HG03575 (cell line): Measurements from ENCODE around the gene CTAG2.
"Not testable (repeated sequence)": the region's sequence is repeated elsewhere in the genome, so short reads cannot be mapped to it uniquely, and the experiment has no call there.

Source experiments
- ATAC-seq: cut with Tn5 transposase; IDR thresholded peaks from one replicate; pipeline ENCODE4 v1.9.1; 2021; ENCODE audit not compliant: unreplicated experiment, insufficient number of reproducible peaks, low FRiP score; ENCODE audit errors: extremely low read depth

The CTAG2 gene

DNA sequence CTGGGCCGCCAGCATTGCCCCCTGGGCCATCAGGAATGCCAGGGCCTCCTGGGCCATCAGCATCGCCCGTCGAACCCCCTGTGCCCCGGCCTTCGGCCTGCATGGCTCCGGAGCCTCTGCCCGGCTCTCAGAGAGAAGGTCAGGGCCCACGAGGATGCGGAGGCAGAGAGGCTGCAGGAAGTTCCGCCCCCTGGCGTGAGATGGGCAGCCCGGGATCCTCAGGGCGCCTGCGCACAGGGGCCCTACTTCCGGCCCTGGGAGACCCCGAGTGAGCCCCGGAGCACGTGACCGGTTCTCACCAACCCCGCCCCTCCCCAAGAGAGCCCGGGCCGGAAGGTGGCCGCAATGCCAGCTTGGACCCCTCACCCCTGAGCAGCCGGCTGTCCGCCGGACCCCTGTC, at the start of gene CTAG2:
TSS of gene CTAG2 (minus strand) at position 167 of the 400 bp plus-strand sequence. CDS start at position 103, 64 bp downstream.
- ATAC-seq: not testable (repeated sequence)

DNA sequence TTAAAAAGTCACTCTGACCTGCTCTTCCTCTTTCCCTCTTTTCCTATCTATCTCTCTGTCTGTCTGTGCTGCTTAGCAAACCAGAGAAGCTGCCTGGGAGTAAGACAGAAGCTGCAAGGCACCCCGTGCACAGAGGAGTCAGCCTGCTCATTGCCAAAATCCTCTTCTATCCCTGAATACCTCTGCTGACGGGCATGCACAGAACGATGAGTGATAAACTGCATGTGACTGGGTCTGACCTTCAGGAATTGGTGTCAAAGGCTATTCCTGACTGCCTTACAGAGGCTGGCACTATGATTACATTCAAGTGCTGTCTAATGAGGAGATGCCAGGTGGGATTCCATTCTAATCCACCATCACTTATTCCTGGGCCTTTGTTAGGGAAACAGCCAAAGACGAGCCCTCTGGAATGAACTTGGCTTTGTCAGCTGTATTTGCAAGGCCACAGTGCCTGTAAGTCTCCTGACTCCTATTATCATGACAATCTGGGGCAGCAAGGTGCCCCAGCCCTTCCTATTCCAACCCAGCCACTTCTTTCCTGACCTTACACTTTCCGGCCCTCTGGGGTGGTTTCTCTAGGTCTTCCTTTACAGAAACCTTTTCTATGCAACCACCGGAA, 45.4 kb upstream of the CTAG2 start:
- ATAC-seq: no peak

DNA sequence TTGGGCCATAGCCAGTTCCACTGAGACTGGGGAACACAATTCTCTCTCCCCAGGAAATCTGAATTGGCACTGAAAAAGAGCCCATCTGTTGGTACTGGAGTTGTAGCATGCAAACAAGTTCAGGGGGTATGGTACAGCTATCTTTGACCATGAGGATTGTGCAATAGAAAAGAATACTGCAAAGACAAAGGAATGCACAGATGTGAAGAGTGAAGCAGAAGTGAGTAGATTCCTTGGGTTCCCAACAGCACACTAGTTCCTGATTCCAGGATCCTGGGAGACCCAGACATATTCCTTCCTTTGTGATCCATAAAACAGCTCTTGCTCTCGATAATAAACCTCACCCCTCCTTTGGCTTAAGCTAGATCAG, 43.3 kb upstream of the CTAG2 start:
- ATAC-seq: no peak

DNA sequence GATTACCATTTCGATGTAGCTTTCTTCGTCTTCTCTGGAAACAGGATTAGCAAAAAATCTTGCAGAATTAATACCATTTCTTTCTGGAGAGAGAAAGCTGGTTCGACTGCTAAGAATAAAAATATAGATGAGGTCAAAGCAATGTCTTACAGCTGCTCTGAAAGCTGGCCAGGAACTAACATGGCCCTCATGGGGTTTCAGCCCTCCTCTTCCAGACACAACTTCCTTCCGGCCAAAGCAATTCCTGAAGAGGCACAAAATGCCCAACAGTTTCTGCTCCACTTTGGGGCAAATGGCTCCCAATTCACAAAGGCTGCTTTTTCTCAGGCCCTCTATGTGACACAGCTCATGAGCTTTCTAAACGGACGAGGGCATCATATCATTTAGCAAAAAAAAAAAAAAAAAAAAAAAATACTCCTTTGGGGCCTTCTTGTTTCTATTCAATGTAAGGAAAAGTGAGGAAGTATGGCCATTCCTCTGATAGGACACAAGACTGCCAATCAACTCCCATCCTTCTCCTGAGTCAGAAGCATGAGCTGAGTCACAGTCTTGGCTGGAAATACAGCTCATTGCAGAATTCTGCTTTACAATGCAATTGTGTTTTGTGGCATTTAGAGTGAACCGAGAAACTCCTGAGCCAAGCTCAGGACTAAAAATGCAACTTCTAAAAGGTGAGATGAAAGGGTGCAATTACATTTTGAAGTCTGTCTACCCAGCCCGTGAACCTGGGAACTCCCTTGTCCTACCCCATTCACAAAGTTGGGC, 42.7 kb upstream of the CTAG2 start:
- no peak for ATAC-seq

DNA sequence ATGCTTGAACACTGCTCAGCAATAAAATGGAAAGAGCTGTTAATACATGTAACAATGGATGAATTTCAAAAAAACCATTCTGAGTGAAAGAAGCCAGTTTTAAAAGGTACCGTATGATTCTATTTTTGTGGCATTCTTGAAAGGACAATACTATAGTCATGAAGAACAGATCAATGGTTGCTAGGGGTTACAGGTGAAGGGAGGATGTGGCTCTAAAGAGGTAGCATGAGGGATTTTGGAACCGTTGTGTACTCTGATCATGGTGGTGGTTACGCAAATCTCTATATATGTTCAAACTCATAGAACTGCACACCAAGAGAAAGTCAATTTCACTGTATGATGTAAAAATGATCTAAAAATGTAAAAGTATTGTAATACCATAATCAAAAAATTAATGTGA, 40.0 kb upstream of the CTAG2 start:
- no peak for ATAC-seq

DNA sequence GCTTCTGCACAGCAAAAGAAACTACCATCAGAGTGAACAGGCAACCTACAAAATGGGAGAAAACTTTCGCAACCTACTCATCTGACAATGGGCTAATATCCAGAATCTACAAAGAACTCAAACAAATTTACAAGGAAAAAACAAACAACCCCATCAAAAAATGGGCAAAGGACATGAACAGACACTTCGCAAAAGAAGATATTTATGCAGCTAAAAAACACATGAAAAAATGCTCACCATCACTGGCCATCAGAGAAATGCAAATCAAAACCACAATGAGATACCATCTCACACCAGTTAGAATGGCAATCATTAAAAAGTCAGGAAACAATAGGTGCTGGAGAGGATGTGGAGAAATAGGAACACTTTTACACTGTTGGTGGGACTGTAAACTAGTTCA, 37.1 kb upstream of the CTAG2 start:
- not testable (repeated sequence) for ATAC-seq

DNA sequence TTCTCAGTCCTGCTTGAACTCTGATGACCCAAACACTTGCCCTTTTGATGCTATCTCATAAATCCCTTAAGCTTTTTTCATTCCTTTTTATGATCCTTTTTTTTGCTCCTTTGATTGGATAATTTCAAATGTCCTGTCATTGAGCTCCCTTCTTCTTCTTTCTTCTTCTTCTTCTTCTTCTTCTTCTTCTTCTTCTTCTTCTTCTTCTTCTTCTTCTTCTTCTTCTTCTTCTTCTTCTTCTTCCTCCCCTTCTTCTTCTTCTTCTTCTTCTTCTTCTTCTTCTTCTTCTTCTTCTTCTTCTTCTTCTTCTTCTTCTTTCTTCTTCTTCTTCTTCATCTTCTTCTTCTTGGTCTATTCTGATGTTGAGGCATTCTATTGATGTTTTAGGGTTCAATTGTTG, 18.7 kb upstream of the CTAG2 start:
- not testable (repeated sequence) for ATAC-seq

DNA sequence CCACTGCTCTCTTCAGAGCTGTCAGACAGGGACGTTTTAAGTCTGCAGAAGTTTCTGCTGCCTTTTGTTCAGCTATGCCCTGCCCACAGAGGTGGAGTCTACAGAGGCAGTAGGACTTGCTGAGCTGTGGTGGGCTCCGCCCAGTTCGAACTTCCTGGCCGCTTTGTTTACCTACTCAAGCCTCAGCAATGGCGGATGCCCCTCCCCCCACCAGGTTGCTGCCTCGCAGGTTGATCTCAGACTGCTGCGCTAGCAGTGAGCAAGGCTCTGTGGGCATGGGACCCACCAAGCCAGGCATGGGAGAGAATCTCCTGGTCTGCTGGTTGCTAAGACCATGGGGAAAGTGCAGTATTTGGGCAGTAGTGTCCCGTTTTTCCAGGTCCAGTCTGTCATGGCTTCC, 17.5 kb upstream of the CTAG2 start:
- ATAC-seq: not testable (repeated sequence)

DNA sequence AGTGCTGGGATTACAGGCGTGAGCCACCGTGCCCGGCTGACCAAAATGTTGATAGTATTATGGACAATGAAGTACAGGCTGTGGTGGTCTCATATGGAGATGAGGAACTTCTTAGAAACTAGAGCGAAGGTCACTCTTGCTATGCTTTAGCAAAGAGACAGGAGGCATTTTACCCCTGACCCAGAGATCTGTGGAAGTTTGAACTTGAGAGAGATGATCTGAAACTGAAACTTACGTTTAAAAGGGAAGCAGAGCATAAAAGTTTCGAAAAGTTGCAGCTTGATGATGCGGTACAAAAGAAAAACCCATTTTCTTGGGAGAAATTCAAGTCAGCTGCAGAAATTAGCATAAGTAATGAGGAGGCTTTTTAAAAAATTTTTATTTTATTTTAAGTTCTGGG, 8.5 kb upstream of the CTAG2 start:
- ATAC-seq: no peak

DNA sequence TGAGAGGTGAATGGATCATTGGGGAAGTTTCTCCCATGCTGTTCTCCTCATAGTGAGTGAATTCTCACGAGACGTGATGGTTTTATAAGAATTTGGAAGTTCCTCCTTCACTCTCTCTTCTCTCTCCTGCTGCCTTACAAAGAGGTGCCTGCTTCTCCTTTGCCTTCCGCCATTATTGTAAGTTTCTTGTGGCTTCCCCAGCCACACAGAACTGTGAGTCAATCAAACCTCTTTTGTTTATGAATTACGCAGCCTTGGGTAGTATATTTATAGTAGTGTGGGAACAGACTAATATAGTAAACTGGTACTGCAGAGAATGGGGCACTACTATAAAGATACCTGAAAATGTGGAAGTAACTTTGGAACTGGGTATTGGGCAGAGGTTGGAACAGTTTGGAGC, 7.8 kb upstream of the CTAG2 start:
- ATAC-seq: no peak

DNA sequence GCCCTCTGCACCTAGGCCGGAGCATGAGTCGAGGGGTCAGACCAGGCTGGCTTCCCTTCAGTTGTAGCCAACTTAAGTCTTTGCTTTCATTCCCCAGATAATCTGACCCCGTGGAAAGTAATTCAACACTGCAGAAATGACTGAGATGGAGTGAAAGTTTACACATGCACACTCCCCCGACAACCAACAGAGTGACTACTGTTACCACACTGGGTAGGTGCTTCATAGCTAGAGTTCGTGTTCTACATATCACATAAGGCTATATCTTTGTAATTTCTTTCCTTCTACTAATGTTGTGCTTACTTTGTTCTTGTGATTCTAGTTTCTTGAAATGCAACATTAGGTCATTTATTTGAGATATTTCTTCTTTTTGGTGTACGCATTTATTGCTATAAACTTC, 7.2 kb upstream of the CTAG2 start:
- ATAC-seq: no peak

DNA sequence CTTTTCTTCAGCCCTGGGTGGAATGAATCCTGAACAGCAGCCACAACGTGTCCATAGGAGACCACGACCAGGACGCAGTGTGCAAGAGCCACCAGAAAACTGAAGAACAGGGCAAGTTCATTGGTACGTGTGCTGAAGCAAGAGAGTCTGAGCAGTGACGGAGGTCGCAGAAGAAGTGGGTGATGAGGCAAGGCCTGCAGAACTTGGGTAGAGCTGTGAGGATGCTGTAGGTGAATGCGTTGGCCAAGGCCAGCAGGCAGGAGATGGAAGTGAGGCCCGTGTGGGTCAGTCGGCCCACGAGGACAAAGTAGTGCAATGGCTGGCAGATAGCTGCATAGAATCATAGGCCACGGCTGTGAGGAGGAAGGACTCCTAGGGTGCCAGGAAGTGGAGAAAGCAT, 5.6 kb upstream of the CTAG2 start:
- no peak for ATAC-seq

DNA sequence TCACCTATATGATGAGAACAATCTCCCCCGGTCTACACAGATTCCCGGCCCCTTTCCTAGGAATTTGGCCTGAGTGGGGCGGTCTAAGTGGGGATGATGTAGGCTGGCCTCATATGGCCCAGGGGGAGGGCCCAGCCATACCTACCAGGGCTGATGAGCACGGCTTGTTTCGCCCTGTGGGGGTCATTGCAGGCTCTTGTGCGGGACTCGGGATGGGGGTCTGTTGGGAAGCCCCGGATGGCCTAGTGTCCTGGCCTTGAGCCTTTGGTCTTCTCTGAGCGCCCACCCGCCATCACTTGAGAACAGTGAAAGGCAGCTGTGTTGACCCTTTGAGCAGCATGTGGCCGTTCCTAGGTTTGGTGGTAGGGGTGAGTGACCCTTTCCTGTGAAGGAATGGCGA, 4.8 kb upstream of the CTAG2 start:
- no peak for ATAC-seq

DNA sequence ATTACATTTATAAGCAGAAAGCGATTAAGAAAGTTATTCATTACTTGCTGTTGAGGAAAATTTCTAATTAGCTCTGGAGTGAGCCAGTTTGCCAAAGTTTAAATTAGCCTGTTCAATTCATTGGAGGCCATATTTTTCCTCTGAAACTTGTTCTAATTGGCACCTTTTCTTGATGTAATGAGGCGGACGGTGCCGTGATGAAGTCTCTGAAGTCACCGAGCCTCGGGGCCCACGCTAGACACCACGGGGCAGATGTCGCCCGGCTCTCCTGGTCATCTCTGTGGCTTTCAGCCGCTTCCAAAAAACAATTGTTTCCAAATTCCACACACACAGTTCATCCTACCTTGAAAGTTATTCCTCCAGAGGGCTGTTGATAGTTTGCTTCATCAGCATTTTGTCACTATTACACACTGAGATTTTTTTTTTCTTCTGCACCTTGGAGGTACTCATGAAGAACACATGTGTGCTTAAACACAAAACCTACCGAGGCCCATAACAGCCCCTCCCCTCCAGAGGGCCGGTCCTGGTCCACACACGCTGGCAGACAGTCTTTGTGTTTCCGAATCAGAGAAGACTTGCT, 3.9 kb upstream of the CTAG2 start:
- no peak for ATAC-seq

DNA sequence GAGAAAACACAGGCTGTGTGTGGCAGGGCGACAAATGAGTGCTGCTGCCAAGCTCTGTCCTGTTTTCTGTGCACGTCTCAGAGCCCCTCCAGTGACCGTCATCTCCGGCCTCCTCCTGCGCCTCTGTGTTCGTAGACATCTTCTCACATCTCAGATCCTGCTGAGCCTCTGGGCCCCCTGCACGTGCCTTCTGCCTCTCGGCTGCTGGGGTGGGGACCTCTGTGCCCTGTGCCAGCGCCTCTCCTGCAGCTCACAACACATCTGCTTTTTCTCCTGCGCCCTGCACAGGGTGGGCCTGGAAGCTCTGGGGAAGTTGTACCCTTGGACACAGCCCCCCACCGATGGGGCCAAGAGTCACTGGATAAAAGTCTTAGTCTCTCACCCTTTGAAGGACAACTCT, 2.4 kb upstream of the CTAG2 start:
- ATAC-seq: no peak

DNA sequence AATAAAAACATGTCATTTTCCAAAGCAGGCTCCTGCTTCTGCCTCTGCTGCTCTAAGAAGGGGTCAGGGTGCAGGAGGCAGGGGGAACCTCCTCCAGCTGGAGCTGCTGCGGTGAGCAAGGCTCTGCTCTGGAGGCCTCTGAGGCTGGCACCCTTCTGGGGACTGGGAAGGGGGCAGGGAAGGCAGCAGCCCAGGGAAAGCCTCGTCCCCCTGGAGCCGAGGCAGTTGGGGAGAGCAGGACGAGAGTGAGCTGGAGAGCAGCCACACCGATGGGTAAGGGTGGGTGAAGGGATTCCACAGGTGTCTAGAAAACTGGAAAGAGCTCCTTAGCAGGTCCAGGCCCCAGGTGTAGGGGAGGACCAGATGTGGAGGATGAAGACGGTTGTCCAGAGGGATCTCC, 2.0 kb upstream of the CTAG2 start:
- no peak for ATAC-seq

DNA sequence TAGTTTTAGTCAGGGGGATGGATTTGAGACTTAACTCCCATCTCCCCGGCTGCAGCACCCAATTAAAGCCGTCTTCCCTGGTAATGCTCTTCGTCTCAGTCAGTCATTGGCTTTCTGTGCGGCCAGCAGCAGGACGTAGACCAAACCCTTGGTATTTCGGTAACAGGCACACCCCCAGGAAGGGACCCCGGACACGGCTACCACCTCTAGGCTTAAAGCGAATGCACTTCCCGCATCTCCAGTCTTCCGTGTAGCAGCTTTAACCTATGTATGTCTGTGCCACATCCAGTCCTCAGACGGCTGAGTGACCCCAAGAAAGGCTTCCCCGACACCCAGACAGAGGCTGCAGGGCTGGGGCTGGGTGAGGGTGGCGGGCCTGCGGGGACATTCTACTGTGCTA, 1.5 kb upstream of the CTAG2 start:
- ATAC-seq: no peak

DNA sequence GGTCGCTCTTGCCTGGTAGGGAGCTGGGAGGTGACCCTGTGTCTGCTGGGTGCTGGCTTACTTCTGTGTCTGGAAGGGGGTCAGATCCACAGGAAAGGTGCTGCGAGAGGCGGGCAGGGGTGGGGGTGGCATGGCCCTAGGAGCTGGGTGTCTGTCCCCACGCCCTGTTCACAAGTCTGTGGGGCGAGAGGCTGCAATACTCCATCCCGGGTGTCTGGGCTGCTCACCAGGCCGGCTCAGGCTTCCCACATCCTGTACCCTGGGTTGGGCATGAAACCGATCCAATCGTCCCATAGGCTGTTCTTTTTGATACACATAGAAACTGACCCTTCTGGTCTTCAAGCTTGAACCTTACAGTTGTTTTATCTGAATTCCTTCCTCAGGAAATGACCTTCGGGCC, 993 bp upstream of the CTAG2 start:
- ATAC-seq: no peak

DNA sequence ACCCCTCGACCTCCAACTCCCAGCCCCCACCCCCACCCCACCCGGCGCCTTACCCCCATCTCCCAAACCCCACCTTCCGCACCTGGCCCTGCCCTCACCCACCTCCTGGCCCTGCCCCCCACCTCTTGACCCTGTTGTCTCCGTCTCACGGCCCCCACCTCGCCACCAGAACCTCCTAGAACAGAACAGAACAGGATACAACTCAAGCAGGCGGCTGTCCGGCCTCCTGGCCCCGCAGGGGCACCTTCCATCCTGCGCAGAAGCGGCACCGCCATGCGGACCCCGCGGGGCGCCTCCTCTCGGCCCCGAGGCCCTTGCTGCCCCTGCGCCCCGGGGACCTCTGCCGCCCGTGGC, 354 bp downstream of the CTAG2 start:
- no peak for ATAC-seq

DNA sequence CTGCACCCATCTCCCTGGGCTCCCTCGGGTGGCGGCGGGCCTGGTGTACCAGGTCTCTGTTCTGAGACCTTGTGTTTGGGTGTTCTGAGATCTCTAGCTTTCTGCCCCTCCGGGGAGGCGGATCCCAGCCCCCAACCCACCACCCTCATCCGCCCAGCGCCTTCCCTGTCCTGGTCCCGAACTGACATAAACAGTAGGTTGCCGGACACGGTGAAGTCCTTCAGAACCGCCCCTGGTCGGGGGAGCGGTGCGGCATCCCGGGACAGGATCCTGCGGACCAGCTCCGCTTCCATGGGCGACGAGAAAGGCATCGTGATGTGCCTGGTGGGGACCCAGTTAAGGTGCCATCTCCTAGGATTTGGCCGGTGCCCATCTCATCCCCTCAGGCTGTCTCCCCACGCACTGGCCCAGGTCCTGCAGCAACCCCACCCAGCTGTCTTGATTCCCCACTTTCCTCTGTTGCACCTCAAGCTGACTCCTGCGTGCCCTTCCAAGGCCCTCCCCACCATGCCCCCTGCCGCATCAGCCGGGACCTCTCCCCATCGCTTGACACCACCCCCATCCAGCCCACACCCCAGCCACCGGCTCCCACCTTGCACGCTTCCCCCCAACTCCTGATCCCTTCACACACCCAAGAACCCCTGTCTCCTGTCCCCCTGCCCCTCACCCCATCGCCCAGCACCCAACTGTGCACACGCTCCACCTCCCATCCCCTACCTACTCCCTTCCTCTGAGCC, 900 bp downstream of the CTAG2 start:
- no peak for ATAC-seq
